NCI-H1048 (cell line): Measurements from ENCODE around the gene MEPCE.
"Not testable (repeated sequence)": the region's sequence is repeated elsewhere in the genome, so short reads cannot be mapped to it uniquely, and the experiment has no call there.

Experiments used
- DNase-seq: peaks from one replicate; lab custom pipeline; 2025; lab: John Stamatoyannopoulos, UW

MEPCE gene

GRCh38 chr7:100433592-100434296 lies 4.1 kb downstream of the MEPCE start:
- no peak for DNase-seq

GRCh38 chr7:100434297-100435144 lies 4.9 kb downstream of the MEPCE start:
- no peak for DNase-seq

GRCh38 chr7:100435401-100436304 lies 6.0 kb downstream of the MEPCE start:
- no peak for DNase-seq

GRCh38 chr7:100437150-100438100 lies 7.8 kb downstream of the MEPCE start:
- DNase-seq = no peak

- DNase-seq = no peak
Measured at GRCh38 chr7:100438172-100438571, 8.5 kb downstream of the MEPCE start.

GRCh38 chr7:100438731-100439130 lies 9.1 kb downstream of the MEPCE start:
- DNase-seq = not testable (repeated sequence)

GRCh38 chr7:100439244-100439643 lies 9.6 kb downstream of the MEPCE start:
- not testable (repeated sequence) for DNase-seq

GRCh38 chr7:100441641-100442535 lies 12.3 kb downstream of the MEPCE start:
- DNase-seq = no peak

- DNase-seq = no peak
Measured at GRCh38 chr7:100443096-100443840, 13.6 kb downstream of the MEPCE start.

GRCh38 chr7:100444311-100445278 lies 15.0 kb downstream of the MEPCE start:
- no peak for DNase-seq

- no peak for DNase-seq
Measured at GRCh38 chr7:100446040-100446439, 16.4 kb downstream of the MEPCE start.

- not testable (repeated sequence) for DNase-seq
Measured at GRCh38 chr7:100447363-100447762, 17.7 kb downstream of the MEPCE start.

GRCh38 chr7:100449190-100449795 lies 19.7 kb downstream of the MEPCE start:
- DNase-seq = no peak

- DNase-seq = no peak
Measured at GRCh38 chr7:100452513-100452912, 22.9 kb downstream of the MEPCE start.

GRCh38 chr7:100453854-100454253 lies 24.2 kb downstream of the MEPCE start:
- not testable (repeated sequence) for DNase-seq

- DNase-seq = no peak
Measured at GRCh38 chr7:100455206-100455605, 25.6 kb downstream of the MEPCE start.

GRCh38 chr7:100456562-100456961 lies 26.9 kb downstream of the MEPCE start:
- DNase-seq = no peak

GRCh38 chr7:100457033-100457432 lies 27.4 kb downstream of the MEPCE start:
- no peak for DNase-seq
